ENCODE results near the gene ITPKB.

ITPKB gene

DNA sequence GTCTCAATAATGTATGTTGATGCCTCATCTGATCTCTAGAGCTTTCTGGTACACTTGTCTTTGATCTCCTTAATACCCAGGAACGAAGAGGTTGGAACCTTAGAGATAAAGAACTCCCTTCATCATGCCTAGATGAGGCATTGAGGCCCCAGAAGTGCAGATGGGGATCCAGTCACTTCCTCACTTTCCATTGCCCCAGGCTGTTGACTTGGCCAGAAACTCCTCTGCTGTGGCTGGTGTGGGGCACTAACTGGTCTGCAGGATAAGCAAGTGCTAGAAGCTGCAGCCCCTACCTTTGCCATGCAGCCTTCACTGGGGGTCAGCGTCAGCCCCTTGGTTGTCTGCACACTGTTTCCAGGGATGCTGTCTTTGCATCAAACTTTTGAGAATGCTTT is 140.6 kb downstream of the ITPKB start:
- H3K4me3 ChIP-seq (ENCODE audit: low read depth, low read length): no peak overlapping the region
- DNase-seq (ENCODE audit: low read depth): no peak
- TF ChIP-seq, protein P1, sequence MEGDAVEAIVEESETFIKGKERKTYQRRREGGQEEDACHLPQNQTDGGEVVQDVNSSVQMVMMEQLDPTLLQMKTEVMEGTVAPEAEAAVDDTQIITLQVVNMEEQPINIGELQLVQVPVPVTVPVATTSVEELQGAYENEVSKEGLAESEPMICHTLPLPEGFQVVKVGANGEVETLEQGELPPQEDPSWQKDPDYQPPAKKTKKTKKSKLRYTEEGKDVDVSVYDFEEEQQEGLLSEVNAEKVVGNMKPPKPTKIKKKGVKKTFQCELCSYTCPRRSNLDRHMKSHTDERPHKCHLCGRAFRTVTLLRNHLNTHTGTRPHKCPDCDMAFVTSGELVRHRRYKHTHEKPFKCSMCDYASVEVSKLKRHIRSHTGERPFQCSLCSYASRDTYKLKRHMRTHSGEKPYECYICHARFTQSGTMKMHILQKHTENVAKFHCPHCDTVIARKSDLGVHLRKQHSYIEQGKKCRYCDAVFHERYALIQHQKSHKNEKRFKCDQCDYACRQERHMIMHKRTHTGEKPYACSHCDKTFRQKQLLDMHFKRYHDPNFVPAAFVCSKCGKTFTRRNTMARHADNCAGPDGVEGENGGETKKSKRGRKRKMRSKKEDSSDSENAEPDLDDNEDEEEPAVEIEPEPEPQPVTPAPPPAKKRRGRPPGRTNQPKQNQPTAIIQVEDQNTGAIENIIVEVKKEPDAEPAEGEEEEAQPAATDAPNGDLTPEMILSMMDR (IDR thresholded peaks at IDR 0.05; ENCODE audit: low read depth, low read length): no peak
- no peak for TF ChIP-seq POLR2A (IDR thresholded peaks at IDR 0.05; ENCODE audit: extremely low read depth, insufficient read length)
- TF ChIP-seq, protein P2, sequence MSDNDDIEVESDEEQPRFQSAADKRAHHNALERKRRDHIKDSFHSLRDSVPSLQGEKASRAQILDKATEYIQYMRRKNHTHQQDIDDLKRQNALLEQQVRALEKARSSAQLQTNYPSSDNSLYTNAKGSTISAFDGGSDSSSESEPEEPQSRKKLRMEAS (IDR thresholded peaks at IDR 0.05; ENCODE audit: low read depth, low read length): no peak
- no peak for TF ChIP-seq MYC (IDR thresholded peaks at IDR 0.05; ENCODE audit: low read depth, low read length)

DNA sequence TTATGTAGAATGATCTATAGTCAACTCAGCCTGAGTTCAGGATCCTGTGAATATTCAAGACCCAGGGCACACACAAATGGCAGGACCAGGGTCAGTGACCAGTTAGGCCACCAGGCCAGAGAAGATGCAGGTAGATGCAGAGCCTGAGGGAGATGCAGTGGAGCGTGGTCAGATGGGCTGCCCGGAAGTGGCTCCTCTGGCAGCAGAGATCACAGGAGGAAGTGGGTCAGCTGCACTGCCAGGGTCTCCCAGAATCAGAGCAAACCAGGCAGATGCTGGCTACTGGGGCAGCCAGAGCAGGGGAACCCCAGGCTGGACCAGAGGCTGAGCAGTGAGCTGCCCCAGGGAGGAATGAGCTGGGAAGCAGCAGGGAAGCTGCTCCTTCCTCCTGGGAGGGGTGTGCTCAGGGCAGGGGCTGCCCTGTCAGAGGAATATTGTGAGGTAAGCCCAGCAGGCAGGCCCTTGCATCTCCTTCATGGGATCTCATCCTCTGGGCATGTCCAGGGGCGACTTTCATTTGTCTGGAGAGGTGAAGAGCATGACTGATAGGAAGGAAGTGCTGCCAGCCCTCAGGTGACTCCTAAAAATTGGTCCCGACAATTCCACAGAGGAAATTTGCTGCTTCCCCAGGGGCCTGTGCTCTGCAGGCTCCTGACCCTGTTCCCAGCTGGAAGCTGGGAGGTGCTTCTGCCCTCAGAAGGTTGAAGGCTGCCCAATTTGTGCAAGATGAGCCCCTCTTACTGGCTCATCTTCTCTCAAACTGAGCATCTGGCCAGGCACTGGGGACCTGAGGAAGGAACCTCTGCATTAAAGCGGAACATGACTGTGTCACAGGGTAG is 141.2 kb downstream of the ITPKB start:
- TF ChIP-seq POLR2A (IDR thresholded peaks at IDR 0.05; ENCODE audit: extremely low read depth, insufficient read length) (no peak), MYC (IDR thresholded peaks at IDR 0.05; ENCODE audit: low read depth, low read length) (no peak)
- TF ChIP-seq, protein P1 (IDR thresholded peaks at IDR 0.05; ENCODE audit: low read depth, low read length): no peak
- TF ChIP-seq, protein P2 (IDR thresholded peaks at IDR 0.05; ENCODE audit: low read depth, low read length): no peak
- no peak for DNase-seq (ENCODE audit: low read depth)
- H3K4me3 ChIP-seq (ENCODE audit: low read depth, low read length): no peak overlapping the region

DNA sequence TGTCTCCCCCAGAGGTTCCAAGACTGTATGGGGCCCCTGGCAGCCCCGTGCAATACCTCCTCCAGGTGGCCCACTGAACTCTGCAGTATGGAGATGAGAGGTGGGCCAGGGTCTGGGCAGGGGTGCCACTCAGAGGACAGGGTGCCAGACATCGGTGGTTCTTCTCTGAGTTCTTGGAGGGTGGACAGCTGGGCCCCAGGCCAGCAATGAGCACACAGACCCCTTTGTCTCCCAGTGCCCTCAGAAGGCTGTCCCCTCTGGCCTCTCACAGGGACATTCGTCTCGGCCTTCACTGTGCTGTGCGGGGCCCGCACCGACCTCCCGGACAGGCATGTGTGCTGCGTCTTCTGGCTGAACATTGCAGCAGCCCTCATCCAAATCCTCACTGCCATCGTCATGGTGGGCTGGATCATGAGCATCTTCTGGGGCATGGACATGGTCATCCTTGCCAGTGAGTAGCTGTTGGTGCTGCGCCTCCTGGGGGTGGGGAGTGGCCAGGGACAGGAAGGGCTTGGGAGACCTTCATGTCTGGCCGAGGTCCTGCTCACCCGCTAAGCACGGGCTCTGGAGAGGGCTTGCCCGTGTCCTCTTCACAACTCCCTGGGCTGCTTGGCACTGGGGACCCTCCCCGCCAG is 142.4 kb downstream of the ITPKB start:
- no peak for DNase-seq (ENCODE audit: low read depth)
- no peak overlapping the region for H3K4me3 ChIP-seq (ENCODE audit: low read depth, low read length)
- TF ChIP-seq, protein P1 (IDR thresholded peaks at IDR 0.05; ENCODE audit: low read depth, low read length): no peak
- TF ChIP-seq MYC (IDR thresholded peaks at IDR 0.05; ENCODE audit: low read depth, low read length): no peak
- TF ChIP-seq, protein P2 (IDR thresholded peaks at IDR 0.05; ENCODE audit: low read depth, low read length): no peak
- TF ChIP-seq POLR2A (IDR thresholded peaks at IDR 0.05; ENCODE audit: extremely low read depth, insufficient read length): no peak

DNA sequence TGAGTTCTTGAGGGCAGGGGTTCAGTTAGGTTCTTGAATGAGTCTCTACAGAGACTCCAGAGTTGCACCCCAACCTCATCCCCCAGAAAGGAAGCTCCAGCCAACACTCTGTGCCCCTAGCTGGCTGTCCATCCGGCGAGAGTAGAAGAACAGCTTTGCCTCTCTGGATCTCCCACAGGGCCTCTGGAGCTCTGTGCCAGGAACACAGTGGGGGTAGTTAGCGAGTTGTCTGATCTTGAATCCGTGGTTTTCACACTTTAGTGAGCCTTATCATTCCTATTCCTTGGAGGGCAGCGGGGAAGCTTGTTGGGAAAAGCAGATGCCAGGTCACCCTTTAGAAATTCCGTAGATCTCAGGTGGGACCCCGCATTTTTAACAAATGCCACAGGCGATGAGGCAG is 145.5 kb downstream of the ITPKB start:
- TF ChIP-seq, protein P2 (IDR thresholded peaks at IDR 0.05; ENCODE audit: low read depth, low read length): no peak
- no peak for TF ChIP-seq MYC (IDR thresholded peaks at IDR 0.05; ENCODE audit: low read depth, low read length)
- TF ChIP-seq, protein P1 (IDR thresholded peaks at IDR 0.05; ENCODE audit: low read depth, low read length): no peak
- no peak for TF ChIP-seq POLR2A (IDR thresholded peaks at IDR 0.05; ENCODE audit: extremely low read depth, insufficient read length)
- DNase-seq (ENCODE audit: low read depth): no peak

DNA sequence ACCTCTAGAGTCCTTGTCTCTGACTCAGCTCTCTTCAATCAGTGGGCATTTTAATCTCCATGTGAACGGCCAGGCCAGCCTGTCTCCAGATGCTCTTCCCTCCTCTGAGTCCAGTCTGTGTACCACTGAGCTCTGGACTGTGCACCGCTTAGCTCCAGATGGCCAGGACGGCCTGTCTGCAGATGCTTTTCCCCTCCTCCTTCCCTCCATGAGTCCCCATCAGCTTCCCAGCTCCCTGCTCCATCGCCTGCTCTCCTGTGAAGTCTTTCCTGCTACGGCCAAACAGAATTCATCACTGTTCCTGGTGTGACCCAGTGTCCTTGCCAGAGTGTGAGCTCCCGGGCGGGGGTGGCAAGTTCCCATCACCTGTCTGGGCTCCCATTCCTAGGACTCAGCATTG is 148.5 kb downstream of the ITPKB start:
- H3K4me3 ChIP-seq (ENCODE audit: low read depth, low read length): no peak overlapping the region
- TF ChIP-seq MYC (IDR thresholded peaks at IDR 0.05; ENCODE audit: low read depth, low read length) (no peak), POLR2A (IDR thresholded peaks at IDR 0.05; ENCODE audit: extremely low read depth, insufficient read length) (no peak)
- TF ChIP-seq, protein P2 (IDR thresholded peaks at IDR 0.05; ENCODE audit: low read depth, low read length): no peak
- TF ChIP-seq, protein P1 (IDR thresholded peaks at IDR 0.05; ENCODE audit: low read depth, low read length): no peak
- no peak for DNase-seq (ENCODE audit: low read depth)

More for the DNA sequence above, 145.5 kb downstream of the ITPKB start:
- no peak overlapping the region for H3K4me3 ChIP-seq (ENCODE audit: low read depth, low read length)
